GM12872 (cell line): Measurements from ENCODE around the gene CIT.

Source experiments
- CTCF ChIP-seq: IDR thresholded peaks from 3 replicates; pipeline ENCODE4 v1.5.1; 2011; ENCODE audit warnings: low read depth, mild to moderate bottlenecking, low read length, moderate library complexity; ENCODE audit not compliant: insufficient read depth

CIT gene

GRCh38 chr12:119842380-119842779 is 34.7 kb downstream of the CIT start:
- TF ChIP-seq CTCF, result no peak

GRCh38 chr12:119841433-119842210 is 35.5 kb downstream of the CIT start:
- TF ChIP-seq CTCF, result no peak

GRCh38 chr12:119840582-119840981 is 36.5 kb downstream of the CIT start:
- TF ChIP-seq CTCF, result no peak

GRCh38 chr12:119840168-119840567 is 37.0 kb downstream of the CIT start:
- TF ChIP-seq CTCF, result no peak

GRCh38 chr12:119838826-119839600 is 38.1 kb downstream of the CIT start:
- no peak for TF ChIP-seq CTCF

GRCh38 chr12:119836781-119837180 is 40.3 kb downstream of the CIT start:
- TF ChIP-seq CTCF, result no peak

- no peak for TF ChIP-seq CTCF
Measured at GRCh38 chr12:119835068-119835467, 42.1 kb downstream of the CIT start.
